ENCODE results near the gene C11orf16.
"Not testable (repeated sequence)": the region's sequence is repeated elsewhere in the genome, so short reads cannot be mapped to it uniquely, and the experiment has no call there.

The C11orf16 gene

GRCh38 chr11:8886322-8886721 is 46.4 kb downstream of the C11orf16 start:
- no peak overlapping the region for H3K4me3 ChIP-seq (ENCODE audit: low read depth, low read length)
- in situ Hi-C loops (cut with HindIII; ENCODE audit: low sequenced_read_pairs): no loop called here
- DNase-seq (ENCODE audit: low read depth, low spot score): no peak
- TF ChIP-seq, protein P1, sequence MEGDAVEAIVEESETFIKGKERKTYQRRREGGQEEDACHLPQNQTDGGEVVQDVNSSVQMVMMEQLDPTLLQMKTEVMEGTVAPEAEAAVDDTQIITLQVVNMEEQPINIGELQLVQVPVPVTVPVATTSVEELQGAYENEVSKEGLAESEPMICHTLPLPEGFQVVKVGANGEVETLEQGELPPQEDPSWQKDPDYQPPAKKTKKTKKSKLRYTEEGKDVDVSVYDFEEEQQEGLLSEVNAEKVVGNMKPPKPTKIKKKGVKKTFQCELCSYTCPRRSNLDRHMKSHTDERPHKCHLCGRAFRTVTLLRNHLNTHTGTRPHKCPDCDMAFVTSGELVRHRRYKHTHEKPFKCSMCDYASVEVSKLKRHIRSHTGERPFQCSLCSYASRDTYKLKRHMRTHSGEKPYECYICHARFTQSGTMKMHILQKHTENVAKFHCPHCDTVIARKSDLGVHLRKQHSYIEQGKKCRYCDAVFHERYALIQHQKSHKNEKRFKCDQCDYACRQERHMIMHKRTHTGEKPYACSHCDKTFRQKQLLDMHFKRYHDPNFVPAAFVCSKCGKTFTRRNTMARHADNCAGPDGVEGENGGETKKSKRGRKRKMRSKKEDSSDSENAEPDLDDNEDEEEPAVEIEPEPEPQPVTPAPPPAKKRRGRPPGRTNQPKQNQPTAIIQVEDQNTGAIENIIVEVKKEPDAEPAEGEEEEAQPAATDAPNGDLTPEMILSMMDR (IDR thresholded peaks at IDR 0.05; ENCODE audit: low read depth, low read length): no peak

DNA sequence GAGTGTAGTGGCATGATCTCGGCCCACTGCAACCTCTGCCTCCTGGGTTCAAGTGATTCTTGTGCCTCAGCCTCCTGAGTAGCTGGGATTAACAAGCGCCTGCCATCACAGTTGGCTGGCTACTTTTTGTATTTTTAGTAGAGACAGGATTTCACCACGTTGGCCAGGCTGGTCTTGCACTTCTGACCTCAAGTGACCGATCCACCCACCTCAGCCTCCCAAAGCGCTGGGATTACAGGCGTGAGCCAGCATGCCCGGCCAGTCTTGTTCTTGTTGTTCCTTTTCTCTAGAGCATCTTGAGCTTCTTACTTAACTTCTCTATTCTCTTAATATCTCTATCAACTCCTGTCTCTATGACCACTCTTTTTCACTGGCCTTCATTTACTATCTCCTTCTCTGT is 51.2 kb downstream of the C11orf16 start:
- H3K4me3 ChIP-seq (ENCODE audit: low read depth, low read length); DNase-seq (ENCODE audit: low read depth, low spot score); in situ Hi-C loops (cut with HindIII; ENCODE audit: low sequenced_read_pairs): not testable (repeated sequence)

DNA sequence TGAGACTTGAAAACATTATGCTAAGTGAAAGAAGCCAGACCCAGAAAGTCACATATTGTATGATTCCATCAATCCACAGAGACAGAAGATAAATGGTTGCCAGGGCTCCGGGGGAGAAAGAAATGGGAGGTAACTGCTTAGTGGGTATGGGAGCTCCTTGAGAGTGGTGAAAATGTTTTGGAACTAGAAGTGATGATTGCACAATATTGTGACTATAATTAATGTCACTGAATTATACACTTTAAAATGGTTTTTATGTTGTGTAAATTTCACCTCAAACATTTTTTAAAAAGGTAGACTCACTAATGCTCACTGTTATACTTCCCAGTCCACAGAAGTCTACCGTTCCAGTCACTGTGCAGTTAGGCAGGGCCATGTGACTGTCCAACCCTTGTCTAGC is 54.0 kb downstream of the C11orf16 start:
- in situ Hi-C loops (cut with HindIII; ENCODE audit: low sequenced_read_pairs): no loop called here
- TF ChIP-seq, protein P1 (IDR thresholded peaks at IDR 0.05; ENCODE audit: low read depth, low read length): no peak
- H3K4me3 ChIP-seq (ENCODE audit: low read depth, low read length): no peak overlapping the region
- no peak for DNase-seq (ENCODE audit: low read depth, low spot score)

DNA sequence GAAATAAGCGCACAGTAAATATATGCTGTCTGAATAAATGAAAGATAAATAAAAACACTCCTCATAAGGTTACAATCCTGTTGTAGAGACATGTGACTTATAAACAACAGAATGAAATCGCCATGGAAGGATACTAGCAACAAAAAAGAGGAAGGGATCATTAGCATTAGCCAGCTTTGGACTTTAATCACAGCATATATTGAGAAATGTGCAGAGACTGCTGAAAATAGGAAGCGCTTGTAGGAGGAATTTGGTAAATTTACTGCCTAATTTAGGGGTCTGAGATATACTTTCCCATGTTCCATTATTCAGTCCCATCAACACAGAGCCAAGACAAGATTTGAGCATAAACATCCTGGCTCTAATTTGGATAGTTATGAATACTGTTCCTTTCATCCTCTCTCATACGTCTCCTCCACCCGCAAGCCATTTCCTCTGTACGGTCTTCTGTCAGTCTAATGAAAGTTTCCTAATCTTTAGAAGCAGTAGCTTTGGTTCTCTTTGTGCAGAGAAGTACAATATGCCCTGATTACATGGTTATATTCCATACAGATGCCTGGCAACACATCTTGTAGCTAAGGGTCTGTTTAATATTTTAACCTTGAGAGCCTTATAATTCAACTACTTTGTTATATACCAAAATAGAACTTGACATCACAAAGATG is 58.9 kb downstream of the C11orf16 start:
- in situ Hi-C loops (cut with HindIII; ENCODE audit: low sequenced_read_pairs): no loop called here
- TF ChIP-seq, protein P1 (IDR thresholded peaks at IDR 0.05; ENCODE audit: low read depth, low read length): no peak
- DNase-seq (ENCODE audit: low read depth, low spot score): no peak
- H3K4me3 ChIP-seq (ENCODE audit: low read depth, low read length): no peak overlapping the region

GRCh38 chr11:8871962-8872361 is 60.8 kb downstream of the C11orf16 start:
- no peak overlapping the region for H3K4me3 ChIP-seq (ENCODE audit: low read depth, low read length)
- peak; percentile 17 for DNase-seq (ENCODE audit: low read depth, low spot score)
- TF ChIP-seq, protein P1 (IDR thresholded peaks at IDR 0.05; ENCODE audit: low read depth, low read length): no peak
- in situ Hi-C loops (cut with HindIII; ENCODE audit: low sequenced_read_pairs): no loop called here

DNA sequence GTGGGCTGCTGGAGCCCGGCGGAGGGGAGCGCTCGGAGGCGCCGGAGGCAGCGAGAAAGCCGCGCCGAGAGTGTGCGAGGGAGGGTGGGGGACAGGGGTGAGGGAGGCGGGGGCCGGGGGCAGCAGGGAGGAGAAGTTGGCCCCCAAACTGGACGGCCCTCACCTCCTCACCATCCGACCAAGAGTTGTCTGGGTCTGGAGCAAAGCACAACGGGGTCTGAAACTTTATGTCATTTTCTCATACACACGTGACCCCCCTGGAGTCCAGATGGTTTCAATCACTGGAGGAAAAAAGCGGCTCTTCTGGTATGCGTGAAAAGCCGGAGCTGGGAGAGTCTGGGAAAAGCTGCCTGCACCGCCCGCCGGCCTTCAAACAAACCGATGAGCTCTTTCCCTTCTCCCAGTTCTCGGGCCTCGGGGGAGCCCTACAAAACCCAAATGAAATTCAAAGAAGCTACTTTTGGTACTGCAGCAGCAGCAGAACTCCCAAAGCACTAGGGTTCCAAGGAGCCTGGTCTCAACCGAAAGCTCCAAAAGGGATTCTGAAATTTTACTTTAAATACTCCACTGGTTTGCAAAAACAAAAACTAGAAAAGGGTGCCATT is 61.5 kb downstream of the C11orf16 start:
- in situ Hi-C loops (cut with HindIII; ENCODE audit: low sequenced_read_pairs): no loop called here
- DNase-seq (ENCODE audit: low read depth, low spot score): peak; percentile 93
- TF ChIP-seq, protein P1 (IDR thresholded peaks at IDR 0.05; ENCODE audit: low read depth, low read length): no peak
- peak overlapping the region; percentile 61 for H3K4me3 ChIP-seq (ENCODE audit: low read depth, low read length)

DNA sequence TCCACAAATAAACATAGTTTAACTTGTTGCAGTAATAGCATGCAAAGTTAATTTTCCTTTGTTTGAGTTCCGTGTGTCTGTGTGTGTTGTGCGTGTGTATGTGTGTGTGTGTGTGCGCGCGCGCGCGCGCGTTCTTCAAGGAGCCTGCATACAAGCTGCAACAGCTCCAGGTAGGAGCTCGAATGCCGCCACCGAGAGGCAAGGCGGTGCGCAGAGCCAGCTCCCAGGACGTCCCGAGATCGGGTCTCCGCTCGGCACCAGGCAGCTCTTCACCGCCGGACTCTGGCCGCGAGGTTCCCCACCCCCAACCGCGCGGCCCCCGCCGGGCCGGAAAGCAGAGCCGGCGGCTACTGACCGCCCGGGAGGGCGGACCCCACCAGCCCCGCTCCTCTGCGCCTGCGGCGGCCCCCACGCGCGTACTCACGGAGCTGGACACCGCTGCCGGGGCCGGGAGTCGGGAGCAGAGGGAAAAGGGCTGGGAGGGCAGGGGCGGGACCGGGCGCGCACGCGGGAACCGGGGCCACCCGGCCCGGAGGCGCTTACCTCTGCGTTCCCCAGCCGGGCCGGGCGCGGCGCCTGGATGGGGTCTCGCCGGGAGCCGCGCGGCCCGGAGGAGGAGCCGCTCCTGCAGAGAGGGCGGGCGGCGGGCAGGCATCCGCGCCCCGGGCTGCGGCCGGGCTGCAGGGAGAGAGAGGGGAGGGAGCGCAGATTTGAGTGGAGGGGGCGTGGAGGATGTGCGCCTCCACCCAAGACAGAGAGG is 62.2 kb downstream of the C11orf16 start:
- peak overlapping the region; percentile 61 for H3K4me3 ChIP-seq (ENCODE audit: low read depth, low read length)
- in situ Hi-C loops (cut with HindIII; ENCODE audit: low sequenced_read_pairs): no loop called here
- peak; percentile 80 for DNase-seq (ENCODE audit: low read depth, low spot score)
- TF ChIP-seq, protein P1 (IDR thresholded peaks at IDR 0.05; ENCODE audit: low read depth, low read length): peak; percentile 9
